HepG2 (cell line): ENCODE results near the gene EIF3L. TPM values are rescaled to one million over a fixed set of nuclear protein-coding genes. Genes with fewer than 3 reads are reported as not detected.

Experiments used
- CBFB ChIP-seq: sonication (generic); formaldehyde crosslinking; IDR thresholded peaks from 2 replicates; pipeline ENCODE4 v1.4.0; 2020; ENCODE audit warnings: missing genetic modification reagents
- E2F2 ChIP-seq: sonication (generic); formaldehyde crosslinking; IDR thresholded peaks from 2 replicates; pipeline ENCODE4 v1.4.0; 2020; ENCODE audit warnings: missing genetic modification reagents, borderline replicate concordance
- HNF1B ChIP-seq: sonication (generic); formaldehyde crosslinking; IDR thresholded peaks from 2 replicates; pipeline ENCODE4 v1.5.1; 2020; ENCODE audit warnings: mild to moderate bottlenecking, moderate library complexity, missing genetic modification reagents
- IKZF4 ChIP-seq: sonication (generic); formaldehyde crosslinking; IDR thresholded peaks from 2 replicates; pipeline ENCODE4 v1.5.1; 2020; ENCODE audit warnings: borderline replicate concordance, mild to moderate bottlenecking, low read depth, missing genetic modification reagents; ENCODE audit errors: not compliant biosample characterization
- KDM4B ChIP-seq: sonication (generic); formaldehyde crosslinking; IDR thresholded peaks from 2 replicates; pipeline ENCODE4 v1.4.0; 2020; ENCODE audit warnings: missing genetic modification reagents
- NR2F6 ChIP-seq, 2 experiments: IDR thresholded peaks; 2 replicates each; pipeline ENCODE4 v1.6.1; 2016; ENCODE audit warnings: antibody characterized with exemption in 1 of 2, mild to moderate bottlenecking in 1 of 2
- PLSCR1 ChIP-seq: sonication (generic); formaldehyde crosslinking; IDR thresholded peaks from 2 replicates; pipeline ENCODE4 v1.5.0; 2020; ENCODE audit warnings: missing genetic modification reagents, mild to moderate bottlenecking, borderline replicate concordance
- RCOR2 ChIP-seq: IDR thresholded peaks from 2 replicates; pipeline ENCODE4 v1.6.1; 2016; ENCODE audit warnings: missing biosample characterization, missing genetic modification reagents
- REL ChIP-seq: sonication (generic); formaldehyde crosslinking; conservative IDR thresholded peaks from 2 replicates; pipeline ENCODE4 v1.8.0; 2022; ENCODE audit warnings: mild to moderate bottlenecking, missing genetic modification reagents, moderate library complexity
- REST ChIP-seq, 2 experiments: IDR thresholded peaks; 2 replicates each; pipeline ENCODE4 v1.6.1; 2011 to 2012; ENCODE audit warnings: low read length in 2 of 2, borderline replicate concordance in 1 of 2, low read depth in 1 of 2, mild to moderate bottlenecking in 1 of 2, moderate library complexity in 1 of 2
- REXO4 ChIP-seq: sonication (generic); formaldehyde crosslinking; IDR thresholded peaks from 2 replicates; pipeline ENCODE4 v1.8.0; 2022; ENCODE audit warnings: missing genetic modification reagents, mild to moderate bottlenecking, borderline replicate concordance
- SCMH1 ChIP-seq: sonication (generic); formaldehyde crosslinking; IDR thresholded peaks from 2 replicates; pipeline ENCODE4 v1.9.0; 2021; ENCODE audit warnings: missing genetic modification reagents, mild to moderate bottlenecking, borderline replicate concordance
- SP5 ChIP-seq: IDR thresholded peaks from 2 replicates; pipeline ENCODE4 v1.6.1; 2016; ENCODE audit warnings: low read depth, borderline replicate concordance
- ZNF710 ChIP-seq: sonication (generic); formaldehyde crosslinking; IDR thresholded peaks from 2 replicates; pipeline ENCODE4 v1.5.0; 2020; ENCODE audit warnings: mild to moderate bottlenecking, missing genetic modification reagents, borderline replicate concordance
- polyA plus RNA-seq, 8 experiments: library from polyadenylated mRNA; depleted of rRNA in 3 of 8; stranded (reverse) in 7 of 8; unstranded in 1 of 8; fragments of >200 nt; fragmentation: Illumina TruSeq in 4 of 8; extraction: Trizol in 4 of 8; gene quantifications; 2 replicates each; pipeline versions ENCODE4 v1.2.1 to v1.2.3, GENCODE V29; 2011 to 2016; ENCODE audit warnings: low read depth in 4 of 8, missing spikeins in 1 of 8, mixed read lengths in 1 of 8; ENCODE audit not compliant: insufficient read depth in 1 of 8
- total RNA-seq, 5 experiments: library from RNA; depleted of rRNA; stranded (reverse); fragments of >200 nt; fragmentation: Illumina TruSeq; extraction: Trizol; gene quantifications; 2 replicates each; pipeline ENCODE4 v1.2.3, GENCODE V29; 2016; ENCODE audit warnings: low read depth in 1 of 5
- TF ChIP-seq, protein P1 (sequence below): sonication (generic); formaldehyde crosslinking; IDR thresholded peaks from 2 replicates; pipeline ENCODE4 v1.4.0; 2020; ENCODE audit warnings: low read depth, mild to moderate bottlenecking, missing genetic modification reagents

The EIF3L gene
- total and polyA plus RNA-seq, 2 of the 13 experiments (the other 11 are each of a cell fraction or from before 2014, with no cell fraction given) = 514 to 793 TPM

GRCh38 chr22:37933711-37934376 is 84.6 kb downstream of the EIF3L start (continued):
- no peak for TF ChIP-seq IKZF4 (CRISPR knock-in tag)
- TF ChIP-seq SP5 (CRISPR knock-in tag) = peak; percentile 55; the same call in 1 of the 2 replicates
- TF ChIP-seq REXO4 (CRISPR knock-in tag) = no peak
- TF ChIP-seq E2F2 (CRISPR knock-in tag) = no peak
- 0 out of 2 replicates have a peak, but pooled peaks have one; percentile 31 for TF ChIP-seq RCOR2 (CRISPR knock-in tag)
- TF ChIP-seq CBFB (CRISPR knock-in tag) = peak; percentile 70; the same call in 1 of the 2 replicates
- peak; percentile 71; the same call in 1 of the 2 replicates for TF ChIP-seq KDM4B (CRISPR knock-in tag)
- TF ChIP-seq, protein P1, sequence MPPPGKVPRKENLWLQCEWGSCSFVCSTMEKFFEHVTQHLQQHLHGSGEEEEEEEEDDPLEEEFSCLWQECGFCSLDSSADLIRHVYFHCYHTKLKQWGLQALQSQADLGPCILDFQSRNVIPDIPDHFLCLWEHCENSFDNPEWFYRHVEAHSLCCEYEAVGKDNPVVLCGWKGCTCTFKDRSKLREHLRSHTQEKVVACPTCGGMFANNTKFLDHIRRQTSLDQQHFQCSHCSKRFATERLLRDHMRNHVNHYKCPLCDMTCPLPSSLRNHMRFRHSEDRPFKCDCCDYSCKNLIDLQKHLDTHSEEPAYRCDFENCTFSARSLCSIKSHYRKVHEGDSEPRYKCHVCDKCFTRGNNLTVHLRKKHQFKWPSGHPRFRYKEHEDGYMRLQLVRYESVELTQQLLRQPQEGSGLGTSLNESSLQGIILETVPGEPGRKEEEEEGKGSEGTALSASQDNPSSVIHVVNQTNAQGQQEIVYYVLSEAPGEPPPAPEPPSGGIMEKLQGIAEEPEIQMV (CRISPR knock-in tag) = peak; percentile 64; the same call in 1 of the 2 replicates
- peak; percentile 46; the same call in 1 of the 2 replicates for TF ChIP-seq HNF1B
- TF ChIP-seq NR2F6 (IDR thresholded peaks at IDR 0.05) = no peak
- peak; percentile 50; the same call in 1 of the 2 replicates for TF ChIP-seq NR2F6 (CRISPR knock-in tag; IDR thresholded peaks at IDR 0.05)
- 0 out of 2 replicates have a peak, but pooled peaks have one; percentile 39 for TF ChIP-seq REL
- TF ChIP-seq REST (IDR thresholded peaks at IDR 0.05; ENCODE audit: borderline replicate concordance in 1 of 2, low read depth in 1 of 2, low read length in 2 of 2) = no peak
- TF ChIP-seq ZNF710 (CRISPR knock-in tag) = peak; percentile 27; the same call in 1 of the 2 replicates
- no peak for TF ChIP-seq PLSCR1 (CRISPR knock-in tag)
- no peak for TF ChIP-seq SCMH1 (CRISPR knock-in tag)
